Hematopoietic multipotent progenitor cell (in vitro differentiated cells): ENCODE measurements around the gene HP. TPM values are rescaled to one million over a fixed set of nuclear protein-coding genes. Genes with fewer than 3 reads are reported as not detected.
"Not testable (repeated sequence)": the region's sequence is repeated elsewhere in the genome, so short reads cannot be mapped to it uniquely, and the experiment has no call there.

Experiments
- DNase-seq, 3 donors: peaks; one replicate each; pipeline ENCODE4 v3.0.0-alpha.2; 2011 to 2015; ENCODE audit warnings: low read depth in 2 of 3, low spot score in 2 of 3
- total RNA-seq: library from RNA; depleted of rRNA; stranded (reverse); fragments of >200 nt; gene quantifications from one replicate; pipeline ENCODE4 v1.2.3, GENCODE V29; 2012

HP gene
- total RNA-seq, 1 donor, result 0.81 TPM

DNA sequence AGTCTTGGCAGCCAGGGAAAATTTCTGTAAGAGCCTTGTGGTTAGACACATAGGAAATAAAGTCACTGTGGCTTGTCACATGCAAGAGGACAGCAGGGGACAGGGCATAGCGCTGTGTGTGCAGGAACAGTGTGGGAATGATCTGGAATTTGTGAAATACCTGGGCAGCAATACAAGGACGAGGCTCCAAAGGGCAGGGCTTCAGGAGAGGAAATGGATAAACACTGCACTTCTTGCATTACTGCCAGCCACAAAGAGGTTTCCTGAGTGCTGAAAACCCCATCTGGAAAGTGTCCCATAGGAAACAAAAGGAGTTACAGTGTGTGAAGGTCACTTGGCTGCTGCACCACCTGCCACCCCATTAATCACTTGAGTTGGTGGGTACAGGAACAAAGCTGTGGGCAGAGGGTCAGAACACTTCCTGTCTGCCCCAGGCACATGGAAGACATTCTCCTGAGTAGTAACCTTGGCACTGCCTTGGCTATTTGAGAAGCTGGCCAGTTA is 12.1 kb upstream of the HP start:
- no peak for DNase-seq

DNA sequence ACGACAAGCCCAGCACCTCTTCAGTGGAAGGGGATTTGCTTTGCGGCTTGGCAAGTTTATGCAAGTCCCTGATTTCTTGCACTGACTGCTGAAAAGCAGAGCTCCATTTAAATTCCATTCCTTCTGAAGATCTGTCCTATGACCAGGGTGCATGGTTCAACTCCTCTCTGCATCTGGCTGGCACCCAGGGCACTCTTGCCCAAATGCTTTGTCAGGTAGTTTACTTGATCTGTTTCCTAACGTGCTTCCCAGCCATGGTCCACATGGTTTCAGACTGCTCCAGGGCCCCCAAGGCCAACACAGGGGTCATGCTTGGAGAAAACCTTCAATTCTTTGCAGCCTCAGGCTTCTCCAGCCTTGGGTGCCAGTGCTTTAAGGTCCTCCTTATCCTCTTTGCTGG is 11.2 kb upstream of the HP start:
- no peak for DNase-seq

- no peak for DNase-seq
Measured at GRCh38 chr16:72043539-72043938, 10.8 kb upstream of the HP start.

- DNase-seq, result no peak
Measured at GRCh38 chr16:72044296-72044695, 10.0 kb upstream of the HP start.

GRCh38 chr16:72044825-72045359 is 9.4 kb upstream of the HP start:
- no peak for DNase-seq

GRCh38 chr16:72049110-72049509 is 5.2 kb upstream of the HP start:
- no peak for DNase-seq

DNA sequence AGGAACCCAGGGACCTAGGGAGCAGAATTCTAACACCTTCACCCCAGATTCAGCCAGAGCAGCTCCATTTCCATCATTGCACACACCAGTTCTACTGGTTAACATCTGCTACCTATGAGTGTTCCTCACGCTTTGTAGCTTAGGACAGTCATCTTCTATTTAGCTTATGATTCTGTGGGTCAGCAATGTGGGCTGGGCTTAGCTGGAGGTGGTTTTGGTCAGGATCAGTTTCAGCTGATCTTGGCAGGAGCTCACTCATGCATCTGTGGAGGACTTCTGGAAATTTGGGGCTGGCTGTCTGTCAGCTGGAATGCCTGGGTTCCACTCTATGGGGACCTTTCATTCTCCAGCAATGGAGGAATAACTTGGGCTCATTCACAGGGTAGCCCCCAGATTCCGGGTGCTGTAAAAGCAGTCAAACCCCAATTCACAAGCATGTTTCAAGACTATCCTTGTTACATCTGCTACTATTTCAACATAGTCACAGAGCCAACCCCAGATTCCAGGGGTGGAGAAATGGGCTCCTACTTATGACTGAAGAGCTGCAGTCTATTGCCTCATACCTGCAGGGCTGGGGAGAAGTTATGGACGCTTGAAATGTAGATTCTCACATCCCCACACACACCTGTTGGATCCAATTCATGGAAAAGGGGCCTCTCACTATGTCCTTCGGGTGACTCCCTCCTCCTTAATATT is 3.4 kb upstream of the HP start:
- DNase-seq, result no peak

DNA sequence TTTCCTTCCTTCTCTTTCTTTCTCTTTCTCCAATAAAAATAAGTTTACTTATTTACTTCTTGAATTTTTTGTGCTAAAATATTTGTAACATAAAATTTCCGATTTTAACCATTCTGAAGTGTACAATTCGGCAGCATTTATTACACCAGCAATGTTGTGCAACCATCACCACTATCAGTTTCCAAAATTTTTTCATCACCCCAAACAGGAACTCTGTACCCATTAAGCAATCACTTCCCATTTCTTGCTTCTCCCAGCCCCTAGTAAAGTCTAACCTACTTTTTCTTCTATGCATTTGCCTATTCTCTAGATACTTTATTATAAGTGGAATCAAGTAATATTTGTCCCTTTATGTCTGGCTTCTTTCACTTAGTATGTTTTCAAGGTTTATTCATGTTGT is 2.5 kb upstream of the HP start:
- no peak for DNase-seq

GRCh38 chr16:72055911-72056310 is 1.6 kb downstream of the HP start:
- no peak for DNase-seq

DNA sequence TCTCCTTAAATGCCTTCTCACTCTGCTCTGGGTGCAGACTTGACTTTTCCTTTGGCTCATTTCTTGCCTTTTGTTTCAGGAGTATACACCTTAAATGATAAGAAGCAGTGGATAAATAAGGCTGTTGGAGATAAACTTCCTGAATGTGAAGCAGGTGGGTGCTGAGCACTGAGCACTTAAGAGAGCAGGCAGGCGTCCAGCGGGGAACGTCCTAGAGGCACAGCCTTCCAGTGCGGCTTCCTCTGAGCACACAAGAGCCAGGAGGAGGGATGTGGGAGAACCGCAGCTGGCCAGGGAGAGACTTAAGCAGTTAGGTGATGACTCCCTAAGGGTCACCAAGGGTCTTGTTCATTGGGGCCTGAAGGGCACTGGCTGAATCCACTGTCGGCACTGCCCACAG is 3.0 kb downstream of the HP start:
- not testable (repeated sequence) for DNase-seq

DNA sequence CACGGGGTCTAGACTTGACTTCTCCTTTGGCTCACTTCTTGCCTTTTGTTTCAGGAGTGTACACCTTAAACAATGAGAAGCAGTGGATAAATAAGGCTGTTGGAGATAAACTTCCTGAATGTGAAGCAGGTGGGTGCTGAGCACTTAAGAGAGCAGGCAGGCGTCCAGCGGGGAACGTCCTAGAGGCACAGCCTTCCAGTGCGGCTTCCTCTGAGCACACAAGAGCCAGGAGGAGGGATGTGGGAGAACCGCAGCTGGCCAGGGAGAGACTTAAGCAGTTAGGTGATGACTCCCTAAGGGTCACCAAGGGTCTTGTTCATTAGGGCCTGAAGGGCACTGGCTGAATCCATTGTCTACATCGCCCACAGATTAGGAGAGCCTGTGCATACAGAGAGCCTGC is 4.8 kb downstream of the HP start:
- DNase-seq, result not testable (repeated sequence)

GRCh38 chr16:72060405-72060804 is 6.1 kb downstream of the HP start:
- DNase-seq, result no peak

DNA sequence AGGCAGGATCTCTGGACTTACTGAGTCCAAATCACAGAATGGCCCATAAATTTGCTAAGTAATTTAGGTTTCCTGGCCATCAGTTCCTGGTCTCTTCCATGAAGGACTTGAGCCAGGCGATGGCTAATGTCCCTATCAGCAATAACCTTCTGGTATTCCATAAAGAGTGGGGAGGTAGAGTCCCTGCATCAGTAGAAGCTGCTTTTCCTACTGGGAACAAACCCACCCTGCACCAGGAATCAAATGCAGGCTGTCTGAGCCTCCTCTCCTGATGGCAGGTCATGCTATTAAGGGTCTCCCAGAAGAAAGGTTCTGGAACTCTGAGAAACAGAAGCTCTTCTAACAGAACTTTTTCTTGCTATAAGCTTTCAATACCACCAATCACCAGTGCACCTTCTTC is 7.3 kb downstream of the HP start:
- DNase-seq, result no peak

GRCh38 chr16:72064361-72064894 is 10.1 kb downstream of the HP start:
- no peak for DNase-seq

- DNase-seq, result peak; percentile 6 to 55 (median 39)
Measured at GRCh38 chr16:72066747-72067146, 12.4 kb downstream of the HP start.

GRCh38 chr16:72068930-72069329 is 14.6 kb downstream of the HP start:
- DNase-seq, result no peak

DNA sequence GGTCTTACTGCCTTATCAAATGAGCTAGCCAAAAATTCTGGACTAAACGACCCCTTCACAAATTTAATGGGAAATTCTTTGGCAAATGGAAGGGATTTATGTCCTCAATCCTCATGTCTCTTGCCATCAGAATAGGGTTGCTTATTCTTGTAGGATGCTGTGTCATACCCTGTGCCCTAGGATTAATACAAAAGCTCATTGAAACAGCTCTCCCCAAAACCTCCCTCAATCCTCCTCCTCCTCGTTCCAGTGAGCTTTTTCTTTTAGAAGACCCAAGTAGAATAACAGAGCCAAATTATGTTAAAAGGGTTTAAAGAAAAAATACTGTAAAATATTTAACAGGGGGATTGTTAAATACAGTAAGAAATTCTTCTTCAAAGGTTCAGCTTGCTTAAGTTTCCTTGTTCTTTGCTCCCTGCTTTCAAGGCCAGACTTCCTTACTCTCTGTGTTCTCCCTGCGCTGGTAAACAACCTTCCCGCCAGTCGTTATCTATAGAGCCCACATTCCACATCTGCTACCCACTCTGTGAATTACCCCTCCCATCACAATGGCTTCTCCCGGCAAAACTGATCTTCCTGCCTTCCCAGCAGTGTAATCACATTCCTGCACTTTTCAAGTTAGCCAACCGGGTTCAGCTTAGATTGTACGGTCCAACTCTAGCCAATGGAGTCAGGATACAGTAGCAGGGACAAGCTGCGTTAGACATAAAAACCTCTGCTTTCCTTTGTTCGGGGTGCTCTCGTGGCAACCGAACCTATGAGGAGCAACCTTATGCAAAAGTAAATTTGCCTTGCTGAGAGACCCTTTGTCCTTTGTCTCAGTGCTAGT is 18.4 kb downstream of the HP start:
- DNase-seq, result no peak

DNA sequence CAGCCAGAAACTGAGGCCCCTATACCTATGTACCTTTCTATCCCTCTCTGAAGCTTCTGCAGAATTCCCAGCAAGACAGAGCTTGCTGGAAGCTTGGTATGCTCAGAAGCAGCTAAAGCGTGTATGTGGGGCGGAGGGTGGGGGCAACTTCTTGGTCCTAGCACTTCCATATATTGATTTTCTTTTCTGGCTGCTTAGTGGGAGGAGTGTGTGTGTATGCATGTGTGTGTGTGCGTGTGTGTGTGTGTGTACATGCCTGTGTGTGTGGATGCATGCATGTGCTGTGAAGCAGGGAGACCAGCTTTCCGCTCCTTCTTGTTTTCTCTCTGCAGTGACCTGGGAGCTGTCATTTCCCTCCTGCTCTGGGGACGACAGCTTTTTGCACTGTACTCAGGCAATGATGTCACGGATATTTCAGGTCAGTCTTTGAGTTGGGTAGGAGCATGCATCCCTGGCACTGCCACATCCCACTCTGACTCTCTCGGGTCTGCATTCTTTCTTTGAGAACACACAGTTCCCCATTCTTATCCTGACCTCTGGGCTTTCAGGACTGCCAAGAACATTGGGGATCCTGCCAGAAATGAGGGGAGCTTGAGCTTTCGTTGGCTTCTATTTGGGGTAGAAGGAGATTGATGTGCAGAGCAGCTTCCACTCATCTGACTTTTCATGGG is 19.4 kb downstream of the HP start:
- DNase-seq, result no peak

DNA sequence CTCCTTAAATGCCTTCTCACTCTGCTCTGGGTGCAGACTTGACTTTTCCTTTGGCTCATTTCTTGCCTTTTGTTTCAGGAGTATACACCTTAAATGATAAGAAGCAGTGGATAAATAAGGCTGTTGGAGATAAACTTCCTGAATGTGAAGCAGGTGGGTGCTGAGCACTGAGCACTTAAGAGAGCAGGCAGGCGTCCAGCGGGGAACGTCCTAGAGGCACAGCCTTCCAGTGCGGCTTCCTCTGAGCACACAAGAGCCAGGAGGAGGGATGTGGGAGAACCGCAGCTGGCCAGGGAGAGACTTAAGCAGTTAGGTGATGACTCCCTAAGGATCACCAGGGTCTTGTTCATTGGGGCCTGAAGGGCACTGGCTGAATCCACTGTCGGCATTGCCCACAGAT is 20.8 kb downstream of the HP start:
- not testable (repeated sequence) for DNase-seq

- DNase-seq, result not testable (repeated sequence)
Measured at GRCh38 chr16:72076991-72077706, 22.8 kb downstream of the HP start.
